ENCODE data around the gene NR3C2.

GRCh38 chr4:148268835-148269234, 173.4 kb downstream of the NR3C2 start:
- no peak for TF ChIP-seq POLR2A (IDR thresholded peaks at IDR 0.05; ENCODE audit: borderline replicate concordance, extremely low read depth, insufficient read depth, insufficient read length)
- TF ChIP-seq SIN3A (IDR thresholded peaks at IDR 0.05; ENCODE audit: low read depth): no peak
- no peak for TF ChIP-seq CTCF (IDR thresholded peaks at IDR 0.05 in 2 of 3, conservative IDR thresholded peaks at IDR 0.05 in 1 of 3; ENCODE audit: borderline replicate concordance in 1 of 3, insufficient read depth in 1 of 3, low read depth in 2 of 3, low read length in 2 of 3)
- TF ChIP-seq YY1 (IDR thresholded peaks at IDR 0.05; ENCODE audit: extremely low read depth, insufficient replicate concordance, low read depth, low read length): no peak
- TF ChIP-seq, protein P1, sequence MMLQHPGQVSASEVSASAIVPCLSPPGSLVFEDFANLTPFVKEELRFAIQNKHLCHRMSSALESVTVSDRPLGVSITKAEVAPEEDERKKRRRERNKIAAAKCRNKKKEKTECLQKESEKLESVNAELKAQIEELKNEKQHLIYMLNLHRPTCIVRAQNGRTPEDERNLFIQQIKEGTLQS (IDR thresholded peaks at IDR 0.05): no peak
